SJSA1 (cell line): ENCODE results near the gene CCL4. TPM values are rescaled to one million over a fixed set of nuclear protein-coding genes. Genes with fewer than 3 reads are reported as not detected.

Experiments used
- DNase-seq, 2 experiments: peaks; one replicate each; pipeline ENCODE4 v3.0.0-alpha.2; 2015 to 2020; ENCODE audit warnings: low spot score in 2 of 2, low read depth in 1 of 2
- H3K27ac ChIP-seq: fragments of 250-450 bp; sonication (Bioruptor Pico); 2 replicates; pipeline ENCODE4 v1.5.1; 2020; ENCODE audit warnings: mild to moderate bottlenecking, moderate library complexity
- H3K27me3 ChIP-seq: fragments of 250-450 bp; sonication (Bioruptor Pico); replicated peaks from 2 replicates; pipeline ENCODE4 v1.5.1; 2020; ENCODE audit warnings: mild to moderate bottlenecking, moderate library complexity
- H3K36me3 ChIP-seq: fragments of 250-450 bp; sonication (Bioruptor Pico); 2 replicates; pipeline ENCODE4 v1.5.1; 2020; ENCODE audit warnings: mild to moderate bottlenecking
- H3K4me1 ChIP-seq: fragments of 250-450 bp; sonication (Bioruptor Pico); replicated peaks from 2 replicates; pipeline ENCODE4 v1.6.1; 2021; ENCODE audit warnings: mild to moderate bottlenecking
- H3K4me3 ChIP-seq: fragments of 250-450 bp; sonication (Bioruptor Pico); 2 replicates; pipeline ENCODE4 v1.5.1; 2020; ENCODE audit warnings: mild to moderate bottlenecking
- H3K9me3 ChIP-seq: fragments of 250-450 bp; sonication (Bioruptor Pico); replicated peaks from 2 replicates; pipeline ENCODE4 v1.5.1; 2020; ENCODE audit warnings: mild to moderate bottlenecking
- total RNA-seq: library from RNA; depleted of rRNA; stranded (reverse); fragments of >200 nt; shearing (Covaris generic); gene quantifications from 2 replicates; pipeline ENCODE4 v1.2.3, GENCODE V29; 2014

Gene CCL4
- total RNA-seq, 1 experiment from 2014 or later = not detected

DNA sequence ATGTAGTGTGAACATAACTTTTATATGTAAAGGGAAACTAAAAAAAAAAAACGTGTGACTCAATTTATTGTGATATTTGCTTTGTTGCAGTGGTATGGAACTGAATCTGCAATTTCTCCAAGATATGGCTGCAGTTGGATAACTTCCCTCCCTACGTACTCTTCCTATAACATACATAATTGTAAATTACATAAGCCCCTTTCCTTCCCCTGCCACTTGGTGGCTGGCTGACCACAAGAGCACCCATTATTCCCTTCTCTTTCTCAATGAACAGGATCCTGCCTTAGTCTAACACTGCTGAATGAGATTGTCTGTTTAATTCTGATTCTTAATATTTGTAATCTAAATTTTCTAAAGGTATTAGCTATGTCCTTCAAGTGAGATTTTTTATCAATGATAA, 27.8 kb downstream of the CCL4 start:
- peaks cover 10% of the 10 kb centered on the region; the same call in 1 of the 2 replicates for H3K27me3 ChIP-seq
- H3K9me3 ChIP-seq = no peaks in the 10 kb centered on the region
- no peak for DNase-seq
- no peaks in the 10 kb centered on the region for H3K36me3 ChIP-seq
- H3K27ac ChIP-seq = no peak overlapping the region
- H3K4me3 ChIP-seq = no peak overlapping the region
- no peaks in the 10 kb centered on the region for H3K4me1 ChIP-seq

DNA sequence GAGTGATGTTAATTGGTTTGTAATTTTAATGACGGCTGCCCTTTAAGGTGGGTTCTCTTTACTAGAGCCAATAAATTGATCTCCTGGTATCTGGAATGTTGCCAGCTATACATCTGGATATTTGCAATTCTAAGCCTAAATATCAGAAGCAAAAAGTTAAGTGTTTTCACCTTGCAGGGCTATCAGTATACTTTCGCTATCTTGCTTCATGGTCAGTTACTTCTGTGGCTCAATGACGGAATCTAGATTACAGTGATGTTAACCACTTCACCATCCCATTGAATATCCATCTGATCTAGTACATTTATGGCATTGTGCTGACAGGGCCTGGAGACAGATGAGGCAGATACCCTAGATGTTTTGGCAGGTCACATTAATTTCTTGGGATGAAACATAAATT, 28.3 kb downstream of the CCL4 start:
- Histone ChIP-seq H3K27me3 (peaks cover 10% of the 10 kb centered on the region; the same call in 1 of the 2 replicates), H3K4me3 (no peak overlapping the region), H3K27ac (no peak overlapping the region), H3K9me3 (no peaks in the 10 kb centered on the region), H3K36me3 (no peaks in the 10 kb centered on the region), H3K4me1 (no peaks in the 10 kb centered on the region)
- DNase-seq = no peak

DNA sequence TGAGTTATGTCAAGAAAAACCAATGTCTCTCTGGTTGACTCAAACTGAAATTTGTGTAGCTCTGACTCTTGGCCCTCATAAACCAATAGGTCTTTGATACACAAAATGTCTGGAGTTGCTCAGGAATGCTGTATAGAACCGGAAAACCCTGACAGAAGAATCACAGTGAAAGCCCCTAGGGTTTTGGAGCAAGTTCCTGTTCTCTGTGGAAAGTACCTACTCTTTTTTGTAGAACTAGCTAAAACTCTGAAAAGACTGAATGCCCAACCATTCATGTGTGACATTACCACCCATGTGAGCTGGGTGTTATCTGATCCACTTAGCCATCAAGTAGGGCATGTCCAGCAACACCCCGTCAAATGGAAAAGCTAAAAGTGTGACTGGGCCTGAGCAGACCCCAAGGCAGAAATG, 28.8 kb downstream of the CCL4 start:
- no peak for DNase-seq
- Histone ChIP-seq H3K4me3 (no peak overlapping the region), H3K27me3 (peaks cover 13% of the 10 kb centered on the region), H3K27ac (no peak overlapping the region), H3K36me3 (no peaks in the 10 kb centered on the region), H3K4me1 (no peaks in the 10 kb centered on the region), H3K9me3 (no peaks in the 10 kb centered on the region)

DNA sequence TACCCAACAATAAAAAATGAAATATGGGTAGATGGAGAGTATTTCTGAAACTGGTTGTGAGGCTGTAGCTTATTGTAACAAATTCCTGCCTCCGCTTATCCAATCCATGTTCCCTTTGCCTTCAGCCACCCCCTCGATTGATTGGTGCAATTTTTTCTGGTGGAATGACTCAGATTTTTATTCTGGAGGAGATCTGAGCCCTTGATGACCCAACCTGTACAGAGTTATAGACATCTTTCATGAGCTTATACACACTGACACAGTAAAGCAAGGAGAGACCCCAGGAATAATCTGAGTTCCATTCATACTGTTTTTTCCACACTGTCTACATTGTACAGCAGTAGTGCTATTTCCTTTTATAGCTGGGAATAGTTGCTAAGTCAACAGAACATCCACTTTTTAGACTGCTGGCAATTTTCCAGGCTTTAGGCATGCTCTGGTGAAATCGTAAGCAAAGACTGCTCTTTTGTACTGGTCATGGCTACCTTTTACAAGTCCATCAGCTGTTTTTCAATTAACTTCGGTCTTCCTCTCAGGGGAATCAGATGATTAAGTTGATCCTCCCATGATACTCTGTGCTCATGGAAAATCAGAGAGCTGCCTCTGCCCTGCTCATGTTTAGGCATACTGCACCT, 30.1 kb downstream of the CCL4 start:
- Histone ChIP-seq H3K27ac (no peak overlapping the region), H3K9me3 (no peaks in the 10 kb centered on the region), H3K36me3 (no peaks in the 10 kb centered on the region), H3K4me3 (no peak overlapping the region), H3K27me3 (peaks cover 13% of the 10 kb centered on the region), H3K4me1 (no peaks in the 10 kb centered on the region)
- no peak for DNase-seq

DNA sequence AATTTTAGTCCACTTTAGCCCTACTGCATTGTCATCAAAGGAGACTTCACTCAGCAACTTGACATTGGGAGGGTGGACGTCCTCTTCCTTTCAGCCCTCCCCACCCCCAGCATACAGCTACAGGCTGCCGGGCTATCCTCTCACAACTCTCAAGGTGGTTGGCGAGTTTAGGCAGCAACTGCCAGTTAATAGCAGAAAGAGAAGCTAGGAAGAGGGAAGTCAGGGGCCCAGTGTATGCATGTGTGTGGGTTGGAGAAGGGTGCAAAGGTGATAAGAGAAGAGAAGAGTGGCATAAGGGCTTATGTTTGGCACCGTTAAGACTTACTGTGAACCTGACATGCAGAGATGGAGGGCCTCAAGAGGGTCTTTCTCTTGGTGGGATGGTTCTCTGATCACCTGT, 31.8 kb downstream of the CCL4 start:
- Histone ChIP-seq H3K27ac (no peak overlapping the region), H3K27me3 (peaks cover 8% of the 10 kb centered on the region), H3K9me3 (no peaks in the 10 kb centered on the region), H3K4me3 (no peak overlapping the region), H3K36me3 (no peaks in the 10 kb centered on the region), H3K4me1 (no peaks in the 10 kb centered on the region)
- no peak for DNase-seq

DNA sequence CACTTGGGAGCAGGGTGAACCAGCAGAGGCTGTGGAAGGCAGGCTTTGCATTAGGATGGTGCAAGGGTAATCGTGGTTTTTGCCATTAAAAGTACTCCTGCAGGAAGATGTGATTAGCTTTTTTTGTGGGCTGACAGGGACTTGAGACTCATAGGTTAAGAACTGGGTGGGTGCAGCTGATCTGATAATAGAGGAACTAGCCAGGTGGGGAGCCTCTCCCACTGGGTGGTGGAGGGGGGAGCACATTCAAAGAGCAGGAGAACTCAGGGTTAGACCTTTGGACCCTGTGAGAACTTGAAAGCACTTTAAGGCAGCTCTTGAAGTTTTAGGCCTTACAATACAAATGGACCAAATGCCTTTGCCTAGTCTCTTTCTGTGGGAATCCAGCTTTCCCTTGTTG, 32.4 kb downstream of the CCL4 start:
- Histone ChIP-seq H3K4me3 (no peak overlapping the region), H3K36me3 (no peaks in the 10 kb centered on the region), H3K4me1 (no peaks in the 10 kb centered on the region), H3K9me3 (no peaks in the 10 kb centered on the region), H3K27me3 (peaks cover 8% of the 10 kb centered on the region), H3K27ac (no peak overlapping the region)
- no peak for DNase-seq

DNA sequence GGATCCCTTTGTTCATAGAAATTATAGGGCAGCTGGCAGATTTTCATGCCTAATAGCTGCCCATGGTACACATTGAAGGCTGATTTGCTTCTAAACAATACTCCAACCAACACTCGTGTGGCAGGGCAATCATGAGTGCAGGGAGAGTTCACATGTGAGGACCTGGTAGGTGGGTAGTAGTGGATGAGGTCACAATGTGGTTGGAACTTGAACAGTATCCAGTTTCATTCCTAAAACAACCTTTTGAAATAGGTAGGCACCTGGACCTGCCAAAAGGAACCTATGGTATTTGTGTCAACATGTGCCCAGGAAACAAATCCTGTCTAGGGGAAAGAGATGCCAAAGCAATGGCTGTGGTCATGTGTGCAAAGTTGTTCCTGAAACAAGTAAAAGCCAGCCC, 32.8 kb downstream of the CCL4 start:
- H3K4me3 ChIP-seq = no peak overlapping the region
- H3K36me3 ChIP-seq = no peaks in the 10 kb centered on the region
- H3K4me1 ChIP-seq = no peaks in the 10 kb centered on the region
- H3K27me3 ChIP-seq = peaks cover 8% of the 10 kb centered on the region
- DNase-seq = no peak
- no peaks in the 10 kb centered on the region for H3K9me3 ChIP-seq
- H3K27ac ChIP-seq = no peak overlapping the region

DNA sequence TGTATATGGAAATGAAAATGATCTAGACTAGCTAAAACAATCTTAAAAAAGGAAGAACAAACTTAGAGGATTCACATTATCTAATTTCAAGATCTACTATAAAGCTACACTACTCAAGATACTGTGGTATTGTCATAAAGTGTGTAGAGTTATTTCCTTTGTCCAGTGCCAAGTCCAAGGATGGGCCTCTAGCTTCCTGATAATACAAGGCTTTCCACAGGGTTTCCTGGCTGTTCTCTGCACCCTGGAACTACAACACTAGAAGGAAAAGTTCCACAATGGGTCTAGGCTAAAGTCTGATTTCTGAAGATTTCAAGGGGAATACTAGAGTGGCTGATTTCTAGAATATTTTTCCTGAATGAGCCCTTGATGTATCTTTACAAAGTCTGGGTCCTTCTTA, 38.6 kb downstream of the CCL4 start:
- Histone ChIP-seq H3K4me1 (no peaks in the 10 kb centered on the region), H3K27ac (no peak overlapping the region), H3K36me3 (no peaks in the 10 kb centered on the region), H3K4me3 (no peak overlapping the region), H3K9me3 (no peaks in the 10 kb centered on the region), H3K27me3 (peaks cover 3% of the 10 kb centered on the region; the same call in 1 of the 2 replicates)
- DNase-seq = no peak

DNA sequence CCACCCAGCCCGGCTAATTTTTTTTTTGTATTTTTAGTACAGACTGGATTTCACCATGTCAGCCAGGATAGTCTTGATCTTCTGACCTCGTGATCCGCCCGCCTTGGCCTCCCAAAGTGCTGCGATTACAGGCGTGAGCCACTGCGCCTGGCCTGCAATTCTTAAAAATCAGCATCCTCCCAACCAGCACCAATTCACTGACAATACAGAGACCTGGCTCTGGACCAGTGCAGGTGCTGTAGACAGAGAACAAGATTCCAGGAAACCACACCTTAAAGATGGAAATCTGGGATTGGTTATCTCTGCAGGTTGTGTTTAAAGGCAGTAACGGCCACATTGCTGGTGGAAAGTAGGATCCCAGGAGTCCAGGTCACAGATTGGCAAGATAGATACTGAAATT, 39.2 kb downstream of the CCL4 start:
- Histone ChIP-seq H3K27ac (no peak overlapping the region), H3K27me3 (peaks cover 3% of the 10 kb centered on the region; the same call in 1 of the 2 replicates), H3K36me3 (no peaks in the 10 kb centered on the region), H3K9me3 (no peaks in the 10 kb centered on the region), H3K4me3 (no peak overlapping the region), H3K4me1 (no peaks in the 10 kb centered on the region)
- DNase-seq = no peak

DNA sequence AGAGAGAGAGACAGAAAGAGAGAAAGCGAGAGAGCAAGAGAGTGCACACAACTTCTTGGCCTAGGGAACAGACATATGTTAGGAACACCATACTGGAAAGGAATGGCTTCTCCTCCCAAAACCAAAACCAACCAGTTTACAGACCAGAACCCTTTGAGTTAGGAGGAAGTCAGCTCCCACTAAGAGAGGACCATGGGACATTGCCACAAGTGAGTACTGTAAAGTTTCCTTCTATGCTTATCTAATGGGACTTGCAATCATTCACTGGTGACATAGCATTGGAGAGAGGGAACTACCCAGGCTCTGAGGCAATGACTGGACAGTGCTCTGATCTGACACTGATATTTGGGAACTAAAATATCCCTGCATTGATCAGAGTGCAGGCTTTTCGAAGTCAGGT, 40.4 kb downstream of the CCL4 start:
- DNase-seq = no peak
- H3K4me3 ChIP-seq = no peak overlapping the region
- no peaks in the 10 kb centered on the region for H3K9me3 ChIP-seq
- H3K27me3 ChIP-seq = peaks cover 4% of the 10 kb centered on the region; the same call in 1 of the 2 replicates
- H3K36me3 ChIP-seq = no peaks in the 10 kb centered on the region
- H3K27ac ChIP-seq = no peak overlapping the region
- H3K4me1 ChIP-seq = no peaks in the 10 kb centered on the region

DNA sequence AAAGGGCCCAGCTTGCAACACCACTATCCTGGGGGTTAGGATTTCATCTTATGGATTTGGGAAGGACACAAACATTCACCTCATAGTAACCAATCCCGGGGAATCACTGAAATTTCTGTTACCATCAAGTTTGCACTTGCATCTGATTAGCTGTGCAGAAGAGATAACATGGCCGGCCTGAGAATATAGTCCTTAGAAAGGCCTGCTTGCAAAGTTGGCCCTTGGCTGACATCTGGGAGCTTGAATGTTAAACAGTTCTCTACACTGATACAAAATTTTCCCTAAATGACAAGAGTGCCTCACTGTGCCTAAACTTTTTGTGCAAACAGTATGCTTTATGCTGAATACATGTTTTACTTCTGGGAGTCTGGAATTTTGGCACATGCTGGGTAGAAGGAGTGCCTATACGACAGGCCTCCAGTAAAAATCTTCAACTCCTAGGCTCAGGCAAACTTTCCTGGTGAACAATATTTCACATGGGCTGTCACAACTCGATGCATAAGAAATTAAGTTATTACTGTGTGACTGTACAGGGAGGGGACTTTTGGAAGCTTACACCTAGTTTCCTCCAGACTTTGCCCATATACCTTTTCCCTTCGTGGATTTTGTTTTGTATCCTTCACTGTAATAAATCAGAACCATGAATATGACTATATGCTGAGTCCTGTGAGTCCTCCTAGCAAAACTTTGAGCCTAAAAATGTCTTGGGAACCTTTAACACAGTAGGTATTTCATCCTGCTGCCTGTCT, 41.5 kb downstream of the CCL4 start:
- H3K4me3 ChIP-seq = no peak overlapping the region
- no peaks in the 10 kb centered on the region for H3K9me3 ChIP-seq
- H3K36me3 ChIP-seq = no peaks in the 10 kb centered on the region
- no peaks in the 10 kb centered on the region for H3K4me1 ChIP-seq
- H3K27me3 ChIP-seq = peaks cover 14% of the 10 kb centered on the region
- DNase-seq = no peak
- no peak overlapping the region for H3K27ac ChIP-seq

DNA sequence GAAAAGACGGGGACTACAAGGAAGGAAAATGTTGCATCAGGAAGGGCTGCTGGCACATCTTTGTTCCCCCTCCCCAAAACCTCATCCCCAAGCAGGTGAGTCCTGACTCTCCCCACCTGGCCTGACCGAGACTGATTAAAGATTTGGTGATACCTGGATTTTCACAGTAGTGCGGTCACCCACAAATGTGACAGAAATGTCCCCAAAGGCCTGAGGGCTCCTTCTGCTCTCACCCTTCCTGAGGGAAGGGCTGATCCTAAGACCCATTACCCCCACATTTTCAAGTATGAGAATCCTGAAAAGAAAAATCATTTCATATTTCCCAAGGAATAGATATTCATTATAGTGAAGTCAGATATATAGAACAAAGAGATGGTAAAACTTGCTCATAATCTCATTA, 44.0 kb downstream of the CCL4 start:
- no peak for DNase-seq
- H3K27me3 ChIP-seq = peaks cover 23% of the 10 kb centered on the region
- no peaks in the 10 kb centered on the region for H3K4me1 ChIP-seq
- no peaks in the 10 kb centered on the region for H3K9me3 ChIP-seq
- H3K4me3 ChIP-seq = no peak overlapping the region
- H3K36me3 ChIP-seq = no peaks in the 10 kb centered on the region
- no peak overlapping the region for H3K27ac ChIP-seq

DNA sequence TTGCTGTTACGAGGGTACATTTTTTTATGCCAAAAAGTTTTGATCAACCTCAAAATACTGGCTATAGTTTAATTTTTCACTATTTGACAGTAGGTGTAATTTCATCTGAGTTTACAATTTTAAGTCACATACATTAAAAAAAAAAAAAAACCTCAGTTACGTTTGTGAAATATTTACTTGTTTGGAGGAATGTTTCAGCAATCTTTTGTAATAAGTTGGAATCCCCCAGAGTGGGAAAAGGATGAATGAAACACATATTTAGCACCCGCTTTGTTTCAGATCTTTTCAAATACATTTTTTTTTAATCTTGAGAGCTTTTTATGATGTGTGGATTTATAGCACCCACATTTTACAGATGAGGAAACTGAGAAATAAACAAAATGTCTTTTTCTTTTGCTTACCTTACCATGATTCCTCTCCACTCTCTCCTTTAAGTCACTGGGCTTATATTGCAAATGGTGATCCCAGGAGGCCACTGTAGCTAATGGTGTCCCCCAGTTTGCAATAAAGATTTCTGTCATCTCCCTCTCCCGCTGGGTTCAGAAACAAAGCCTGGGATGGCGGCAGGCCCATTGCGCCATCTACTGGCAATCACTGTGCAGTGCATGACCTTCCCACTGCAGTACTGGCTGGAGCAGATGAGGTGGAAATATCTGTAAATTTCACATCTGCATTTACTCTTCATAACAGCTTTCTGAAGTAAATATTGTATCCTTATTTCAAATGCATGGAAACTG, 45.1 kb downstream of the CCL4 start:
- H3K4me1 ChIP-seq = no peaks in the 10 kb centered on the region
- peaks cover 26% of the 10 kb centered on the region for H3K27me3 ChIP-seq
- no peak overlapping the region for H3K27ac ChIP-seq
- no peaks in the 10 kb centered on the region for H3K9me3 ChIP-seq
- H3K4me3 ChIP-seq = no peak overlapping the region
- no peaks in the 10 kb centered on the region for H3K36me3 ChIP-seq
- DNase-seq = peak in 1 of 2 experiments; percentile 60

DNA sequence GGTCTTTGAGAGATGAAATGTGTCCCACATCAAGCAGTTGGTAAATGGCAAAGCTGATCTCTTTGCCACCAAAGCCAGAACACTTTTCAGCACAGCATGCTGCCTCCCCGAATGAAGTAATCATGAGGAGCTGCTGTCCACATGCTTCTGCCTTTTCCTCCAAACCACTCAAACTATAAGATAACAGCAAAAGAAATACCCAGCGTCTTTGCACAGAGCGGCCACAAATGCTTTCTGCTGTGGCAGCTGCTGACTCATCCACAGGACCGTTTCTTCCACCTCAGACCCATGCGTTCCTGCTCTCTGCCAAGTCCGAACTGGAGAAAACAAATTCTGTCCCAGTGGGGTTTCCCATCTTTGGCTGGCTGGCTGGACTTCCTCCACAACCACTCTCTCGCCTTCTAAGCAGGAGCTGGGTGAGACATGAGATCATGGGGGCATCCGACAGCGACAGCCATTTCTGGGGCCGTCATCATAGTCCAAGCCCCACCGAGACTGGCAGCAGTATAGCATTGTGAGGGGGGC, 45.7 kb downstream of the CCL4 start:
- H3K4me1 ChIP-seq = no peaks in the 10 kb centered on the region
- H3K9me3 ChIP-seq = no peaks in the 10 kb centered on the region
- H3K27me3 ChIP-seq = peaks cover 26% of the 10 kb centered on the region
- no peaks in the 10 kb centered on the region for H3K36me3 ChIP-seq
- DNase-seq = peak in 1 of 2 experiments; percentile 17
- no peak overlapping the region for H3K27ac ChIP-seq
- no peak overlapping the region for H3K4me3 ChIP-seq
